Measurements from ENCODE around the gene FAM83D. TPM values are rescaled to one million over a fixed set of nuclear protein-coding genes. Genes with fewer than 3 reads are reported as not detected.

FAM83D gene
- total and polyA plus RNA-seq, 2 of the 4 experiments (the other 2 are of a cell fraction): 20.4 to 26.4 TPM

GRCh38 chr20:38973107-38973506 lies 46.9 kb downstream of the FAM83D start:
- Histone ChIP-seq H3K36me3 (ENCODE audit: control insufficient read depth, insufficient read depth, low read length) (peaks cover 1% of the 10 kb centered on the region; the same call in 1 of the 2 replicates), H4K8ac (ENCODE audit: low read depth in 2 of 2, low read length in 2 of 2) (peak overlapping the region; percentile 63 to 75), H2BK120ac (ENCODE audit: low read depth, low read length) (peak overlapping the region; percentile 73; the same call in 1 of the 2 replicates), H3K56ac (ENCODE audit: extremely low read depth, insufficient read depth, low read length) (peak overlapping the region; percentile 58; the same call in 1 of the 2 replicates), H4K5ac (ENCODE audit: low read depth, low read length) (no peak overlapping the region; the same call in 1 of the 2 replicates), H4K20me1 (ENCODE audit: insufficient read depth, low read length) (peaks cover 4% of the 10 kb centered on the region; the same call in 1 of the 2 replicates), H2AFZ (replicated peaks; ENCODE audit: low read length, poor library complexity) (no peak overlapping the region), H3K18ac (ENCODE audit: low read depth, low read length) (peak overlapping the region; percentile 76; the same call in 1 of the 2 replicates), H3K4me3 (ENCODE audit: insufficient read depth, low read depth, low read length) (no peak overlapping the region), H3K23ac (ENCODE audit: low read depth, low read length) (peak overlapping the region; percentile 79), H3K9me3 (ENCODE audit: control insufficient read depth, insufficient read depth, low read length) (no peaks in the 10 kb centered on the region), H3K14ac (replicated peaks; ENCODE audit: low read depth, low read length) (peak overlapping the region; percentile 57), H3K4me1 (ENCODE audit: control insufficient read depth, insufficient read depth, low read length) (peaks cover 23% of the 10 kb centered on the region), H3K79me1 (ENCODE audit: low read depth in 1 of 2, low read length in 2 of 2) (peaks cover 34 to 71% of the 10 kb centered on the region in 2 experiments), H3K27me3 (ENCODE audit: control insufficient read depth, insufficient read depth, low read length) (no peaks in the 10 kb centered on the region), H2AK5ac (ENCODE audit: low read depth, low read length) (peak overlapping the region; percentile 48), H2BK20ac (ENCODE audit: low read depth, low read length) (peak overlapping the region; percentile 71; the same call in 1 of the 2 replicates), H2AK9ac (replicated peaks; ENCODE audit: low read depth, low read length, poor library complexity) (no peak overlapping the region), H3K4ac (ENCODE audit: low read depth, low read length) (peak overlapping the region; percentile 38; the same call in 1 of the 2 replicates), H2BK5ac (ENCODE audit: low read depth, low read length, poor library complexity, severe bottlenecking) (peak overlapping the region; percentile 92), H2BK15ac (ENCODE audit: low read depth, low read length) (peak overlapping the region; percentile 84), H3K9me1 (ENCODE audit: insufficient read depth, low read length) (peaks cover 21% of the 10 kb centered on the region), H3K27ac (ENCODE audit: insufficient read depth, low read length) (no peak overlapping the region), H4K91ac (ENCODE audit: insufficient read depth, low read depth, low read length) (peak overlapping the region; percentile 30; the same call in 1 of the 2 replicates), H3K9ac (ENCODE audit: low read depth, low read length) (peak overlapping the region; percentile 57; the same call in 1 of the 2 replicates), H3K4me2 (ENCODE audit: low read depth, low read length) (peak overlapping the region; percentile 95; the same call in 1 of the 2 replicates)
- in situ Hi-C loops (cut with MboI; ENCODE audit: low sequenced_read_pairs): no loop called here
- intact Hi-C loops (cut with micrococcal nuclease): no loop called here
- BruUV-seq (replicated peaks): no TSS peak
- DNase-seq (no peak), ATAC-seq (ENCODE audit: low read depth) (no peak)
- ChIA-PET CTCF (no interaction called here), POLR2A (ENCODE audit: unreplicated experiment) (no interaction called here)
- TF ChIP-seq RFX5 (IDR thresholded peaks at IDR 0.05; ENCODE audit: low read depth, low read length) (no peak), ELK1 (IDR thresholded peaks at IDR 0.05; ENCODE audit: borderline replicate concordance, low read depth, low read length) (no peak)
- dilution Hi-C loops (cut with HindIII; ENCODE audit: low sequenced_read_pairs, unreplicated experiment): no loop called here

Data from IMR-90 (cell line).